A549 (cell line): ENCODE measurements around the gene GABBR2. TPM values are rescaled to one million over a fixed set of nuclear protein-coding genes. Genes with fewer than 3 reads are reported as not detected.

ENCODE experiments used
- ATAC-seq, 2 experiments: fragments of 200-7000 bp in 1 of 2; fragments of >200 bp in 1 of 2; cut with Nextera tagmentation in 1 of 2; cut with Tn5 transposase in 1 of 2; 3 replicates each; pipeline versions ENCODE4 v1.8.0 to v1.9.1; 2018 to 2020; ENCODE audit warnings: mild to moderate bottlenecking in 1 of 2, moderate library complexity in 1 of 2
- CTCF ChIA-PET: fragments of 300-600 bp; sonication (Branson Sonifier 250); formaldehyde crosslinking; extraction: SDS; loops from one replicate; lab custom pipeline; 2021; ENCODE audit warnings: antibody characterized with exemption, inconsistent platforms; lab: Yijun Ruan, JAX
- POLR2A ChIA-PET: fragments of 350-600 bp; formaldehyde crosslinking; extraction: SDS; loops from one replicate; lab custom pipeline; 2021; ENCODE audit warnings: antibody characterized with exemption, inconsistent platforms; lab: Yijun Ruan, JAX
- DNase-seq, 2 experiments: peaks; one replicate each; pipeline versions ENCODE4 v3.0.0 to v3.0.0-alpha.2; 2011 to 2016; ENCODE audit warnings: low read depth in 1 of 2, low spot score in 1 of 2
- FAIRE-seq: peaks from 2 replicates; lab custom pipeline; 2011; peaks lifted over from hg19 to GRCh38; lab: Jason Lieb, UNC
- H3K27ac ChIP-seq, 2 experiments: fragments of >200 bp; sonication (Bioruptor Twin); formaldehyde crosslinking; 3 replicates each; pipeline ENCODE4 v1.5.1; 2016 to 2017
- H3K4me1 ChIP-seq: fragments of >200 bp; sonication (Bioruptor Twin); formaldehyde crosslinking; 3 replicates; pipeline ENCODE4 v1.6.1; 2016
- H3K4me2 ChIP-seq: fragments of >200 bp; sonication (Bioruptor Twin); formaldehyde crosslinking; 3 replicates; pipeline ENCODE4 v1.6.1; 2016
- H3K4me3 ChIP-seq: fragments of >200 bp; sonication (Bioruptor Twin); formaldehyde crosslinking; 3 replicates; pipeline ENCODE4 v1.5.1; 2016
- H3K9me3 ChIP-seq: fragments of >200 bp; sonication (Bioruptor Twin); formaldehyde crosslinking; 3 replicates; pipeline ENCODE4 v1.6.1; 2016
- CBX8 ChIP-seq: fragments of 200-600 bp; sonication (generic); IDR thresholded peaks from 2 replicates; pipeline ENCODE4 v1.6.1; 2016
- CHD4 ChIP-seq: fragments of 200-600 bp; sonication (generic); IDR thresholded peaks from 2 replicates; pipeline ENCODE4 v1.6.1; 2016; ENCODE audit warnings: antibody characterized with exemption, mild to moderate bottlenecking, borderline replicate concordance
- EHMT2 ChIP-seq: fragments of 200-600 bp; sonication (generic); IDR thresholded peaks from 2 replicates; pipeline ENCODE4 v1.6.1; 2016; ENCODE audit warnings: antibody characterized with exemption, low read depth, mild to moderate bottlenecking, moderate library complexity
- EP300 ChIP-seq, 2 experiments: fragments of >200 bp; sonication (Bioruptor Twin); formaldehyde crosslinking; IDR thresholded peaks; 2 replicates in 1 of 2; 3 replicates in 1 of 2; pipeline ENCODE4 v1.6.1; 2016 to 2017
- ESRRA ChIP-seq: fragments of 150-350 bp; IDR thresholded peaks from 2 replicates; pipeline ENCODE4 v1.6.1; 2014; ENCODE audit warnings: mild to moderate bottlenecking, low read length, borderline replicate concordance
- FOSB ChIP-seq: fragments of 250-450 bp; sonication (Bioruptor Pico); IDR thresholded peaks from 2 replicates; pipeline ENCODE4 v1.5.0; 2020; ENCODE audit warnings: mild to moderate bottlenecking, moderate library complexity
- FOXS1 ChIP-seq: fragments of 250-450 bp; sonication (Bioruptor Pico); IDR thresholded peaks from 2 replicates; pipeline ENCODE4 v1.5.0; 2020; ENCODE audit warnings: mild to moderate bottlenecking, moderate library complexity
- HEYL ChIP-seq: fragments of 250-450 bp; sonication (Bioruptor Pico); IDR thresholded peaks from 2 replicates; pipeline ENCODE4 v1.8.0; 2021; ENCODE audit warnings: mild to moderate bottlenecking, moderate library complexity
- HOXA7 ChIP-seq: fragments of 250-450 bp; sonication (Bioruptor Pico); IDR thresholded peaks from 2 replicates; pipeline ENCODE4 v1.5.0; 2020; ENCODE audit warnings: mild to moderate bottlenecking, moderate library complexity
- HOXB13 ChIP-seq: fragments of 250-450 bp; sonication (Bioruptor Pico); IDR thresholded peaks from 2 replicates; pipeline ENCODE4 v1.5.0; 2020; ENCODE audit warnings: low read depth, mild to moderate bottlenecking, moderate library complexity
- HOXB5 ChIP-seq: fragments of 250-450 bp; sonication (Bioruptor Pico); IDR thresholded peaks from 2 replicates; pipeline ENCODE4 v1.5.0; 2020; ENCODE audit warnings: mild to moderate bottlenecking, moderate library complexity
- JUNB ChIP-seq: fragments of >200 bp; sonication (Bioruptor Twin); formaldehyde crosslinking; IDR thresholded peaks from 2 replicates; pipeline ENCODE4 v1.6.1; 2016
- MAFK ChIP-seq: fragments of 450-650 bp; IDR thresholded peaks from 2 replicates; pipeline ENCODE4 v1.6.1; 2014; ENCODE audit not compliant: partially characterized antibody
- MAZ ChIP-seq: fragments of 150-350 bp; IDR thresholded peaks from 2 replicates; pipeline ENCODE4 v1.6.1; 2014; ENCODE audit warnings: antibody characterized with exemption, low read depth, low read length, borderline replicate concordance
- MYC ChIP-seq: IDR thresholded peaks from 2 replicates; pipeline ENCODE4 v1.6.1; 2012; ENCODE audit warnings: mild to moderate bottlenecking, inconsistent platforms, low read length, improper control_type of control experiment, borderline replicate concordance
- NR3C1 ChIP-seq: fragments of >200 bp; sonication (Bioruptor Twin); formaldehyde crosslinking; IDR thresholded peaks from 3 replicates; pipeline ENCODE4 v1.6.1; 2017
- RCOR1 ChIP-seq: fragments of 150-350 bp; IDR thresholded peaks from 2 replicates; pipeline ENCODE4 v1.6.1; 2014; ENCODE audit warnings: antibody characterized with exemption, low read length, low read depth
- RFX5 ChIP-seq: fragments of 450-650 bp; IDR thresholded peaks from 2 replicates; pipeline ENCODE4 v1.7.1; 2014; ENCODE audit warnings: antibody characterized with exemption, mild to moderate bottlenecking, moderate library complexity
- RNF2 ChIP-seq: fragments of 200-600 bp; sonication (generic); IDR thresholded peaks from 2 replicates; pipeline ENCODE4 v1.6.1; 2016; ENCODE audit warnings: low read depth, mild to moderate bottlenecking, antibody characterized with exemption, moderate library complexity, borderline replicate concordance
- SMC3 ChIP-seq: fragments of >200 bp; sonication (Bioruptor Twin); formaldehyde crosslinking; IDR thresholded peaks from 3 replicates; pipeline ENCODE4 v1.6.1; 2018; ENCODE audit warnings: inconsistent platforms
- SREBF2 ChIP-seq: fragments of 450-650 bp; IDR thresholded peaks from 2 replicates; pipeline ENCODE4 v1.6.1; 2014; ENCODE audit warnings: mild to moderate bottlenecking, moderate library complexity
- TFCP2L1 ChIP-seq: fragments of 250-450 bp; sonication (Bioruptor Pico); IDR thresholded peaks from 2 replicates; pipeline ENCODE4 v1.5.0; 2021; ENCODE audit warnings: mild to moderate bottlenecking
- ZC3H11A ChIP-seq: fragments of 450-650 bp; IDR thresholded peaks from 2 replicates; pipeline ENCODE4 v1.6.1; 2014; ENCODE audit warnings: antibody characterized with exemption, mild to moderate bottlenecking
- ZFP36 ChIP-seq: fragments of 450-650 bp; IDR thresholded peaks from 2 replicates; pipeline ENCODE4 v1.6.1; 2014; ENCODE audit warnings: borderline replicate concordance; ENCODE audit not compliant: partially characterized antibody
- ZSCAN20 ChIP-seq: fragments of 250-450 bp; sonication (Bioruptor Pico); IDR thresholded peaks from 2 replicates; pipeline ENCODE4 v1.8.0; 2022; ENCODE audit warnings: mild to moderate bottlenecking, moderate library complexity
- WGBS: methylation state at CpG from one replicate; pipeline ENCODE4 v1.1.6; 2017; ENCODE audit errors: missing lambda C conversion rate; 5-methylcytosine and 5-hydroxymethylcytosine counted together
- polyA plus RNA-seq, 4 experiments: library from polyadenylated mRNA; depleted of rRNA in 3 of 4; stranded (reverse); fragments of >200 nt; fragmentation: RNase III in 1 of 4; extraction: RNeasy Plus Mini Kit Qiagen cat#74134 plus additional on column Dnase treatment in 1 of 4; gene quantifications; 2 replicates in 3 of 4; 3 replicates in 1 of 4; pipeline ENCODE4 v1.2.3, GENCODE V29; 2011 to 2017
- TF ChIP-seq, protein P1 (sequence below): IDR thresholded peaks from 2 replicates; pipeline ENCODE4 v1.6.1; 2012; ENCODE audit warnings: low read depth, borderline replicate concordance
- TF ChIP-seq, protein P2 (sequence below): fragments of >200 bp; sonication (Bioruptor Twin); formaldehyde crosslinking; IDR thresholded peaks from 2 replicates; pipeline ENCODE4 v1.6.1; 2016
- TF ChIP-seq, protein P3 (sequence below): fragments of 150-350 bp; IDR thresholded peaks from 2 replicates; pipeline ENCODE4 v1.6.1; 2014; ENCODE audit warnings: low read depth, mild to moderate bottlenecking, low read length
- TF ChIP-seq, protein P4 (sequence below): IDR thresholded peaks from 2 replicates; pipeline ENCODE4 v1.6.1; 2012

GABBR2 gene
- polyA plus RNA-seq, 2 of the 4 experiments (the other 2 are of a cell fraction), result 0.08 to 0.57 TPM

DNA sequence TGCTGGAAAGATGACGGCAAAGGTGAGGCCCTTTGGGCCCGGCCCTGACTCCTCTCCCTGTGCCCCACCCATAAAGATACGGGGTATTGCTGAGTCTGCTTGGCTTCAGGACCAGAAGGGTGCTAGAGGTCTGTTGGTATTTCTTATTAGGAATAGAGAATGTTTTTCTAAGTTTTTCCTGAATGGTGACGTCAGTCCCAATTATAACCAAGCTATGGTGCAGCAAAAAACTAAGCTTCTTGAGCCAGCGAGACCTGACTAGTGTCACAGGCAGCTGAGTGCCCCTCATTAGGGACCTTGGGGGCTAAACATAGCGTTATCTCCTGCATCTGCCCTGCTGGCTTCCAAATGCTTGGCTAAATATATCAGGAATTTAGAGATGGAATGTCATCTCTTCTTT lies 302.3 kb downstream of the GABBR2 start:
- CTCF ChIA-PET, result interaction anchor here (1.8 kb wide), 1 partner anchor 10 kb away, joined by 9 read pairs; no protein-coding TSS in a partner anchor

DNA sequence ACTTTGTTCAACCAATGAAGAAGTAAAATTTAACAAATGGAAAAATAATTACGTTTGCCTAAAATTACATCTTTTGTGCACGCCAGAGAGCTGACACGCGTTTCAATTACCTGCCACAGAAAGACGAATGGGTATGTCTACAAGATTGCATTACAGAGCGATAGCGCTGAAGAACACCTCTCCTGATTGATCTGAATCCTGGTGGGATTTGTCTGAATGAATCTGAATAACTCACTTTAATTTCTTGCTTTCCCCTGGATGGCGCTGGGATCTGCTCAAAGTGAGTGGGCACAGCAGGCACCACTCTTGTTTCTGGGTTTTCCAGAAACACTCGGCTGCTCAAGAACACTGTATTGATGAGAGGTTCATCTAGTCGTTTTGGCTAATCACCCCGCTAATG lies 304.5 kb downstream of the GABBR2 start:
- ATAC-seq (no peak), DNase-seq (no peak), FAIRE-seq (no peak)
- Histone ChIP-seq H3K4me1 (no peaks in the 10 kb centered on the region), H3K4me3 (no peak overlapping the region), H3K27ac (no peak overlapping the region), H3K9me3 (no peaks in the 10 kb centered on the region), H3K4me2 (no peak overlapping the region)
- 69% methylated on average over 11 of the region's 11 CpGs for WGBS
- ChIA-PET POLR2A (no interaction called here), CTCF (no interaction called here)
- TF ChIP-seq CHD4 (no peak), ZSCAN20 (CRISPR knock-in tag) (no peak), HOXB5 (CRISPR knock-in tag) (no peak), RFX5 (no peak), ZC3H11A (no peak), MYC (no peak), HEYL (CRISPR knock-in tag) (no peak), HOXB13 (CRISPR knock-in tag) (no peak), EHMT2 (no peak), TFCP2L1 (no peak), FOSB (CRISPR knock-in tag) (no peak), JUNB (no peak), NR3C1 (no peak), RCOR1 (no peak)
- TF ChIP-seq, protein P1, sequence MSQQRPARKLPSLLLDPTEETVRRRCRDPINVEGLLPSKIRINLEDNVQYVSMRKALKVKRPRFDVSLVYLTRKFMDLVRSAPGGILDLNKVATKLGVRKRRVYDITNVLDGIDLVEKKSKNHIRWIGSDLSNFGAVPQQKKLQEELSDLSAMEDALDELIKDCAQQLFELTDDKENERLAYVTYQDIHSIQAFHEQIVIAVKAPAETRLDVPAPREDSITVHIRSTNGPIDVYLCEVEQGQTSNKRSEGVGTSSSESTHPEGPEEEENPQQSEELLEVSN, result no peak

More for the DNA sequence above, 302.3 kb downstream of the GABBR2 start:
- Histone ChIP-seq H3K4me3 (no peak overlapping the region), H3K9me3 (no peaks in the 10 kb centered on the region), H3K4me2 (no peak overlapping the region), H3K4me1 (no peaks in the 10 kb centered on the region), H3K27ac (no peak overlapping the region)
- TF ChIP-seq SMC3 (no peak), RNF2 (no peak), HOXA7 (no peak), FOXS1 (CRISPR knock-in tag) (no peak), NR3C1 (no peak), SREBF2 (no peak), MAFK (no peak), HOXB5 (CRISPR knock-in tag) (no peak), MAZ (no peak), ESRRA (no peak), HEYL (CRISPR knock-in tag) (no peak), CBX8 (no peak), ZFP36 (no peak), HOXB13 (CRISPR knock-in tag) (no peak), EP300 (IDR thresholded peaks at IDR 0.05) (no peak), MYC (no peak)
- TF ChIP-seq, protein P2, sequence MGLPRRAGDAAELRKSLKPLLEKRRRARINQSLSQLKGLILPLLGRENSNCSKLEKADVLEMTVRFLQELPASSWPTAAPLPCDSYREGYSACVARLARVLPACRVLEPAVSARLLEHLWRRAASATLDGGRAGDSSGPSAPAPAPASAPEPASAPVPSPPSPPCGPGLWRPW, result no peak
- TF ChIP-seq, protein P3, sequence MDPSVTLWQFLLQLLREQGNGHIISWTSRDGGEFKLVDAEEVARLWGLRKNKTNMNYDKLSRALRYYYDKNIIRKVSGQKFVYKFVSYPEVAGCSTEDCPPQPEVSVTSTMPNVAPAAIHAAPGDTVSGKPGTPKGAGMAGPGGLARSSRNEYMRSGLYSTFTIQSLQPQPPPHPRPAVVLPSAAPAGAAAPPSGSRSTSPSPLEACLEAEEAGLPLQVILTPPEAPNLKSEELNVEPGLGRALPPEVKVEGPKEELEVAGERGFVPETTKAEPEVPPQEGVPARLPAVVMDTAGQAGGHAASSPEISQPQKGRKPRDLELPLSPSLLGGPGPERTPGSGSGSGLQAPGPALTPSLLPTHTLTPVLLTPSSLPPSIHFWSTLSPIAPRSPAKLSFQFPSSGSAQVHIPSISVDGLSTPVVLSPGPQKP, result no peak
- TF ChIP-seq, protein P4, sequence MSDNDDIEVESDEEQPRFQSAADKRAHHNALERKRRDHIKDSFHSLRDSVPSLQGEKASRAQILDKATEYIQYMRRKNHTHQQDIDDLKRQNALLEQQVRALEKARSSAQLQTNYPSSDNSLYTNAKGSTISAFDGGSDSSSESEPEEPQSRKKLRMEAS, result no peak
- DNase-seq, result no peak
- POLR2A ChIA-PET, result no interaction called here
- FAIRE-seq, result no peak
- no peak for ATAC-seq
- WGBS, result 29% methylated on average over 6 of the region's 6 CpGs
